ENCODE measurements around the gene KDM4C.
"Not testable (repeated sequence)": the region's sequence is repeated elsewhere in the genome, so short reads cannot be mapped to it uniquely, and the experiment has no call there.

Gene KDM4C

DNA sequence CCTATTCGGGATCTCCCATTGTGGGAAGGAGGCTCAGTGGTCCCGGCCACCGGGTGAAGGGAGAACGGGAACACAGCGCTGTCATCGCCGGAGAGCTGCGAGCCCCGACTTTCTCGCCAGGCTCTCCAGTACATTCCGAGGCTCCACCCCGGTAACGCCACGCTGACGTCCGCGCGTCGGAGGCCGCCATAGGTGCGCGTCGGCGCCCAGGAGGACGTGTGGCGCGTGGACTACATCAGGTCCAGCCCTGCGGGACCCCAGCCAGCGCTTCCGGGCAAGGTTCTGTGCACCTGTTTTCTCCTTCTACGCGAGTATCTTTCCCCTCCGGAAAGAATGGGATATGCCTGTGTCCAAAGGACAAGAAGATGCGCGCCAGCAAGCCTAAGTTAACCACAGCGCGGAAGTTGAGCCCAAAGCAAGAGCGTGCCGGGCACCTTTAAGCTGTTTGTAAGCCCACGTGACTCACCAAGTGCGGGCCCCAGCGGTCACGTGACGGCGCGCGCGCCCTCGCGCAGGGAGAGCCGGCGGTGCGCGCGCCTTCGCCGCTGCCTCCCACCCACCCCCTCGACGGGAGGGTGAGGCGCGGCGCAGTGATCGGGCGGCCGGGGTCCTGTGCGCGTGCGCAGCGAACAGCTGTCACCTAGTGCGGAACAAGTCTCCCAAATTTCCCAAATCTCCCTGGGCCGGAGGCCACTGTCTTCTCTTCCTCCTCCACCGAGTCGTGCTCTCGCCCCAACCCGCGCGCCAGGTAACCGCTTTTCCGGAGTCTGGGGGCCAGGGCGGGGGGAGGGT, at the start of gene KDM4C:
Gene KDM4C, plus strand, starts transcription at position 518 of the 792 bp plus-strand sequence. CDS start 35,016 bp downstream, outside the sequence.
- peak; percentile 92 to 94 for DNase-seq

DNA sequence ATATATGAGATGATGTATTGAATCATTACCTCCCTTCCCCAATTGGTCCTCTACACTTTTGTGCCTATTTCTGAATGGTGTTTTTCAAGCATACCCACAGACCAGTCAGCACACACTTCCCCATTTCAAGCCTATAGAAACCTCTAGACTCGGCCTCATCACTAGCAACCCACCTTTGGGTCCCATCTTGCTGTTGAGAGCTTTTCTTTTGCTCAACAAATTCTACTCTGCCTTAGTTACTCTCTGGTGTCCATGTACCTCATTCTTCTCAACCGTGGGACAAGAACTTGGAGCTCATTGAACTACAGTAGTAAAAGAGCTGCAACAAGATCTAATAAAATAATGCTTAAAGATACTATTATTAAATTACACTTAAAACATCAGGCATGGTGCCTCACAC, 49.0 kb upstream of the KDM4C start:
- no peak for DNase-seq

DNA sequence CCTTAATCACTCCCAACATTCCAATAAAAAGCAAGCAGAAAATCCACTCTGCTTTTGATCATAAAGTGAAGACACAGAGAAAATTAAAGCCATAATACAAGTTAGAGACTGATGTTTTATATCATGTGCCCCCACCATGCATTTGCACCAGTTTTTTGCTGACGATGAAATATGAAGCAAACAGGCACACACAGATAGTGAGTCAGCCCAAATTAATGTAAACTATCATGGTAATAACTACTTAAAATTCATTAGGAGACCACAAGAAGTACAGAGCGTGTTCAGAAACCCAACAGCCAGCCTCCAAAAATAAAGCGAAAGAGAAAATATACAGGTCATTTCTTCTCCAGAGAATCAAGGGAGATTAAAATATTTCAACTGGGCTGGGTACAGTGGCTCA, 46.4 kb upstream of the KDM4C start:
- no peak for DNase-seq

DNA sequence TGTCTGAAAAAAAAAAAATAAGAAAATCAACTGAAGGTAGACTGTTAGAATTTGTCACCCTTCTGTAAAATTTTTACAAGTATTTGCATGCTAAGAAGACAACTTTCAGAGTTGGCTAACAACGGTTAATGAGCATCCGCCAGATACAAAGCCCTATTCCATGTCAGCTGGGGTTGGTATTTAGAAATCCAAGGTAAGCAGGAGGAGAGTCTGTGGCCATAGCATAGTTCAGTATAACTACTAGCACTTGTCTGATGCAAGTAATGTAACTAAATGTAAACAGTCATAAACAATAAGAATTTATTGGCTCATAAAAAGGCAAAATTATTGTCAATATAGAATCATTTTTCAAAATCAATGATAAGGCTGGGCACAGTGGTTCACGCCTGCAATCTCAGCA, 45.7 kb upstream of the KDM4C start:
- DNase-seq, result no peak

DNA sequence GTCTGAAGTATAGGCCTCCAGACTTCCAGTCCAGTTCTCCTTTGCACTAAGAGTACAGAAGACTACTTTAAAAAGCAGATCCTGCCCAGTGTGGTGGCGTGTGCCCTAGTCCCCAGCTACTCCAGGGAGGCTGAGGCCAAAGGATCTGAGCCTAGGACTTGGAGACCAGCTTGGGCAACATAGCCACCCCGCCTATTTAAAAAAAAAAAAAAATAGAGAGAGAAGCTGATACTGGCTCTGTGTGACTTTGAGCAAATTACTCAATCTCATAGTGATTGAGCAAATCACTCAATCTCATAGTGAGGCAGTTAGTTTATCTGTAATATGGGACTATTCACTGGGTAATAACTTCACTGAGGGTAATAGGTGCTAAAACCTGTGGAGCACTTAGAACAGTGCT, 43.6 kb upstream of the KDM4C start:
- DNase-seq, result no peak

DNA sequence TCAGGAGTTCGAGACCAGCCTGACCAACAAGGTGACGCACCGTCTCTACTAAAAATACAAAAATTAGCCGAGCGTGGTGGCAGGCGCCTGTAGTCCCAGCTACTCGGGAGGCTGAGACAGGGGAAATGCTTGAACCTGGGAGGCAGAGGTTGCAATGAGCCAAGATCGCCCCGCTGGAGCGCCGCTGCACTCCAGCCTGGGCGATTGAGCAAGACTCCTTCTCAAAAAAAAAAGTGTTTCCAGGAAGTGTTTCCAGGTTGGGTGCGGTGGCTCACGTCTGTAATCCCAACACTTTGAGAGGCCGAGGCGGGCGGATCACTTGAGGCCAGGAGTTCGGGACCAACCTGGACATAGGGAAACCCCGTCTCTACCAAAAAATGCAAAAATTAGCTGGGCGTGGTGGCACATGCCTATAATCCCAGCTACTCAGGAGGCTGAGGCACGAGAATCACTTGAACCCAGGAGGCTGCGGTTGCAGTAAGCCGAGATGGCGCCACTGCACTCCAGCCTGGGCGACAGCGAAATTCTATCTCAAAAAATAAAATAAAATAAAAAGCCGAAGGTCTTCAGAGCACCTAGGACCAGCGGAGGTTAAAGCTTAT, 42.5 kb upstream of the KDM4C start:
- DNase-seq, result not testable (repeated sequence)

DNA sequence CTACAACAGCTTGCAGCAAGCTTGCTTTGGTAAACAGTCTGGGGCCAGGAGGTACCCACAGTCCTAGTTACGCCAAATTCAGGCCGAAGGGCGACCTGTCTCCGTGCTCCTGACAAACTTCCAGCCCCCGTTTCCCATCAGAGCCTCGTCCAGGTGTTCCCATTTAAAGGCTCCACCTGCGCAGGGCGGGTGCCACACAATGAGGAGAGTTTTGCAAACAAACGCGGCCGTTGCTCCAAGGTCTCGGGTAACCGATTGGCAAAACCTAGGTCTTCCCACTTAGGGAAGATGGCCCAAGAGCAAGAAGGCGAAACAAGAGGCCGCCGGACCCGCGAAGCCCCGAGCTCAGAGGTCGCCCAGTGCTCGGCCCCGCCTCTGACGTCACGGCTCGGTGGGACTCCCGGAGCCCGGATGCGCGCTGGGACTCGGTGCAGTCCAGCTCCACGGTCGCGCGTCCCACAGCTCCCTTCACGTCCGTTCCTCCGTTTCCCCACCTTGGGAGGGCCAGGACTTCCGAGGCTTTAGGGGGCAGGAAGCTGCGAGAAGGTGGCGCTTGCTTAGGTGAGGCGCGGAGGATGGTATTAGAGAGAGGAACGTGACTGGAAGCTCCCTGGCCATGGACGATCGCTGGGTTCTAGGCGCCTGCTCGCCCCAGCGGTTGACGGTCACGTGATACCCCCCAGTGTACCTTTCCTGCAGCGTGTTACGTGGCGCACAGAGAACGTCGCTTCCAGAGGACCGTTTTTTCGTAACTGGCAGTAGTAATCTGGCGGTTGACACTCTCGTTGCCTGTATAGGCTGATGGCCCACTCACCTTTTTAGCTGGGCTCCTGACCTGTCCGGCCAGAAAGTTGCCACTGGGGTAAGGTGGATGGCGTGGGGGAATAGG, 41.8 kb upstream of the KDM4C start:
- peak; percentile 70 to 80 for DNase-seq

DNA sequence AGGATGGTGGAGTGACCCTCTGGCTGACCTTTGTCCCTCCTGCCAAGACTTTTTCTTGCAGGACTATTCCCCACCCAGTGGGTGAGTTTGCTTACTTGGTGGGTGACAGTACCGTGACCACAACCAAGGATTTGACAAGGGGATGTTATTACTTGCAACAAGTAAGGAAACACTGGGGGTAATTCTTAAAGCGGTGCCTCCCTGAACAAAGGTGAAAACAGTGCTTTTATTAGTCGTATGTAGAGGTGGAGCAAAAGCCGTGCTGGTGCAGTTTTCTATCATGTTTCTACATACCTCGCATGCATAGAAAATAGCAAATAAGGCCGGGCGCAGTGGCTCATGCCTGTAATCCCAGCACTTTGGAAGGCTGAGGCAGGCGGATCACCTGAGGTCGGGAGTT, 41.0 kb upstream of the KDM4C start:
- no peak for DNase-seq

DNA sequence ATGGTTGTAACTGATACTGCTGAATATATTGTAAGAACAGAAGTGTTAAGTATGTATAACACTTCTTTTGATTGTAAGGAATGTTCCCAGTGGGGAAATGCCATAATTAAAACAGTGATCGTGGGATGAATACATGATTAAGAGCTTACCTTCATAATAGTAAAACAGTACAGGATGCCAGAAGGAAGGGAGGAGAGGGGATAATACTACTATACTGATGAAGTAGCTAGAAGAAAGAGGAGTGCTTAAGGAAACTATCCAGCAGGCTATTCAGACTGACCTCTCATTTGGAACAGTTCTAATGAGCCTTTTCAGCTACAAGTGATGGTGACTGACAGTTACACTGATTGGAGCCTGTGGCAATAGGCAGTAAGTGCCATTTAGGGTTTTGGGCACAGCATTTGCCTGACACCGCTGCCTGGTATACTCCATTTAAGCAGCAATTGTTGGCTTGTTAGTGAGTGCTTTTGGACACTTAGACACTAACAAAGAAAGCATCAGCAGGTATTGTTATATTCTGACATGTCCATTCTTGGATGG, 33.8 kb upstream of the KDM4C start:
- no peak for DNase-seq

DNA sequence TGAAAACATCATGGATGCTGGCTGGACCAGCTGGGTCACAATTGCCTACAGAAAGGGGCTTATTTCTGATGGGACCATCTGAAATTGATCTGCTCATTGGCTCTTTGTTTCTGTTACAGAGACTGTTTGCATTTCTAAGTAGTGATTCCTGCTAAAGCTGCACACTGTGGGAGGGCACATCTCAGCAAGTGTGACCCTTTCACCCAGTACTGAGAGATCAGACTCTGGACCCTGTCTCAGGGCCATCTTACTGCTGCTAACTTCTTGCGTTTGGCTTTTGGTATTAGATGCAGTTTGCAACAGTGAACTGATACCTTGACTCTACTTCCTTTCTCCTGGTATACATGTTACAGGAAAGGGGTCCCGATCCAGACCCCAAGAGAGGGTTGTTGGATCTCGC, 24.5 kb upstream of the KDM4C start:
- no peak for DNase-seq

DNA sequence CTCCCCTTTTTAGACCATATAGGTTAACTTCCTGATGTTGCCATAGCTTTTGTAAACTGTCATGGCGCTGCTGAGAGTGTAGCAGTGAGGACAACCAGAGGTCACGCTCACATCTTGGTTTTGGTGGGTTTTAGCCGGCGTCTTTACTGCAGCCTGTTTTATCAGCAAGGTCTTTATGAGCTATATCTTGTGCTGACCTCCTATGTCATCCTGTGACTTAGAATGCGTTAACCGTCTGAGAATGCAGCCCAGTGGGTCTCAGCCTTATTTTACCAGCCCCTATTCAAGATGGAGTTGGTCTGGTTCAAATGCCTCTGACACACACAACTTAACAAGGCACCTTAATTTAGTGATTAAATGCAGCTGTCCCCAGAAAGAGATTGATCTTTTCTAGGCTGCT, 23.9 kb upstream of the KDM4C start:
- DNase-seq, result no peak

DNA sequence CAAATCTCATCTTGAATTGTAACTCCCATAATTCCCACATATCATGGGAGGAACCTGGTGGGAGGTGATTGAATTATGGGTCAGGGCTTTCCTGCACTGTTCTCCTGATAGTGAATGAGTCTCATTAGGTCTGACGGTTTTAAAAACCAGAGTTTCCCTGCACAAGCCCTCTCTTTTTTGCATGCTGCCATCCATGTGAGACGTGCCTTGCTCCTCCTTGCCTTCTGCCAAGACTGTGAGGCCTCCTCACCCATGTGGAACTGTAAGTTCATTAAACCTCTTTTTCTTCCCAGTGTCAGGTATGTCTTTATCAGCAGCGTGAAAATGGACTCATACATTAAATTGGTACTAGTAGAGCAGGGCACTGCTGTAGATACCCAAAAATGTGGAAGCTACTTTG, 22.4 kb upstream of the KDM4C start:
- DNase-seq, result no peak

DNA sequence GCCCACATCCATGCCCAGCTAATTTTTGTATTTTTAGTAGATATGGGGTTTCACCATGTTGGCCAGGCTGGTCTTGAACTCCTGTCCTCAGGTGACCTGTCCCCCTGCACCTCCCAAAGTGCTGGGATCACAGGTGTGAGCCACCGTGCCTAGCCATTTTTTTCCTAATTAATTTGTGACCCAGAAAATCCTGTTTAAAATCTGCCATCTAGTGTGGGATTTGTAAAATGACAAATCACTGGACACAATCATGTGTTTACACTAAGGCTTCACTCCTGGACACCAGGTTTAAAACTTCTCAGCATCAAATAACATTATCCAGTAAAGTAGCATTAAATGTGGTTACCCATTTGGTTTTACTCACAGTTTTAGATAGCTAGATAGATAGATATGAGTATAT, 18.6 kb upstream of the KDM4C start:
- no peak for DNase-seq

DNA sequence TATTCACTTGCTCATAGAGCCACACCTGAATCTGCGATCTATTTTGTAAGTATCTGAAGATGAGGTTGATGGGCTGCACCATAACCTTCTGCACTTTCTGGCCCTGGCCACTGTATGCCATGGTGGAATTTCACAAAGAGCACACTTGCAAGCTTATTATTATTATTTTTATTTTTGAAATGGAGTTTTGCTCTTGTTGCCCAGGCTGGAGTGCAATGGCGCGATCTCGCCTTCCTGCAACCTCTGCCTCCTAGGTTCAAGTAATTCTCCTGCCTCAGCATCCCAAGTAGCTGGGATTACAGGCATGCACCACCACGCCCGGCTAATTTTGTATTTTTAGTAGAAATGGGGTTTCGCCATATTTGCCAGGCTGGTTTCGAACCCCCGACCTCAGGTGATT, 8.9 kb upstream of the KDM4C start:
- not testable (repeated sequence) for DNase-seq

DNA sequence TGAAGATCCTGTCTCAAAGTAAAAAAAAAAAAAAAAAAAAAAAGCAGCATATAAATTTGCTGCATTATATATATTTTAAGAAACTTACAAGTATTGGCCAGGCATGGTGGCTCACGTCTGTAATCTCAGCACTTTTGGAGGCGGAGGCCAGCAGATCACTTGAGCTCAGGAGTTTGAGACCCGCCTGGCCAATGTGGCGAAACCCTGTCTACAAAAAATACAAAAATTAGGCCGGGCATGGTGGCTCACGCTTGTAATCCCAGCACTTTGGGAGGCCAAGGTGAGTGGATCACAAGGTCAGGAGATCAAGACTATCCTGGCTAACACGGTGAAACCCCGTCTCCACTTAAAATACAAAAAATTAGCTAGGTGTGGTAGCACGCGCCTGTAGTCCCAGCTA, 2.9 kb upstream of the KDM4C start:
- not testable (repeated sequence) for DNase-seq

DNA sequence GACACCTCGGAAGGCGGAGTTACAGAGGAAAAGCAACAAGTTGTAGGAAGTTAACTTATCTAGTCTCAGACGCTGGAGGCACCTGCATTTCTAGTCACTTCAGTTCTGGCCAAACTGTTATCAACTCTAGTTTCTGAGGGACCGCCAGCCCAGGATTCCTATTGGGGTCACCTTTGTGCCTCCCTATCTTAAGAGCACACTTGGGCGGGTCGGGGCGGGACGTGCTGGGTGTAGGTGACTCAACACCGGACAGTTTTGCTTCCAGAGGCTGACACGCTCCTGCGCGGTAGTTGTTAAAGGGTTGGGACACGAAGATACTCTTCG, 679 bp upstream of the KDM4C start:
- DNase-seq, result peak; percentile 71 to 77

DNA sequence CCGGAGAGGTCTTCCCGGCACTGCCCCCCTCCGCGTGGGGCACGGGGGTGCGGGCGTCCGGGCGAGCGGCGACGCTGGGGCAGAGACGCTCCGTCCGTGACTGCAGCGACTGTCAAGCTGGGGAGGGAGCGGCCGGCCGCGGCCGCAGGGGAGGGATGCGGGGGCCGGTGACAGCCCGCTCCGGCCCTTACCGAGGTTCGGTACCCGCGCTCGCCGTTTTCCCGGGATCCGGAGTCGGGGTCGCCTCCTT, 400 bp downstream of the KDM4C start:
- no peak for DNase-seq

DNA sequence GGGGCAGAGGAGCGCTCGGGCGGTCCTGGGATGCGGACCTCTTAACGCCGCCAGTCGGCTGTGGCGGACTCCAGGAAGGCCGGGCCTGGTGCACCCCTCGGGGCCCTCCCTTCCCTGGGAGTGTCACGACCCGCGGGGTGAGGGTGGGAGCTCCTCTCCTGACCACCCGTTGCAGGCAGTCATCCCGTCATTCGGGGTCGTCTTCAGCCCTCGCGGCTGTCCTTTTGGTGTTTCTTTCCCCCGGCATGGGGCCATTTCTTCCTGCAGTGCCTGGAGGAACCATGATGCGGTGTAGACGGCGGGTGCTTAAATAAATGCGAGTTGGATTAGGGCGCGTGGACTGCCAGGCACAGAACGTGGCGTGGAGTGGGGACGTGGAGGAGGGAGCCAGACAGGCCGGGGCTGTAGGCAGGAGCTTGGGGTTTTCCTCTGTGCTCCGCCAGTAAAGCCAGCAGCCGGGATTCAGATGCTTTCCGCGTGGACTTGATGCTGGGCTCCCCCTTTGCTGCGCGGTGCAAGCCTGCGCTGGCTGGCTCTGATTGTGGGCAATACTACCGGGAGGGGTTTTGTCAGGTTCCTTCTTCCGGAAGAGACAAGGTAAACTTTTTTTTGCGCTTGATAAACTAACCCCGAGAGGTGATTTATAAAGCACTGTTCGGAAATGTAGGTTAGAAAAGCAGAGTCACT, 868 bp downstream of the KDM4C start:
- peak; percentile 53 to 59 for DNase-seq

DNA sequence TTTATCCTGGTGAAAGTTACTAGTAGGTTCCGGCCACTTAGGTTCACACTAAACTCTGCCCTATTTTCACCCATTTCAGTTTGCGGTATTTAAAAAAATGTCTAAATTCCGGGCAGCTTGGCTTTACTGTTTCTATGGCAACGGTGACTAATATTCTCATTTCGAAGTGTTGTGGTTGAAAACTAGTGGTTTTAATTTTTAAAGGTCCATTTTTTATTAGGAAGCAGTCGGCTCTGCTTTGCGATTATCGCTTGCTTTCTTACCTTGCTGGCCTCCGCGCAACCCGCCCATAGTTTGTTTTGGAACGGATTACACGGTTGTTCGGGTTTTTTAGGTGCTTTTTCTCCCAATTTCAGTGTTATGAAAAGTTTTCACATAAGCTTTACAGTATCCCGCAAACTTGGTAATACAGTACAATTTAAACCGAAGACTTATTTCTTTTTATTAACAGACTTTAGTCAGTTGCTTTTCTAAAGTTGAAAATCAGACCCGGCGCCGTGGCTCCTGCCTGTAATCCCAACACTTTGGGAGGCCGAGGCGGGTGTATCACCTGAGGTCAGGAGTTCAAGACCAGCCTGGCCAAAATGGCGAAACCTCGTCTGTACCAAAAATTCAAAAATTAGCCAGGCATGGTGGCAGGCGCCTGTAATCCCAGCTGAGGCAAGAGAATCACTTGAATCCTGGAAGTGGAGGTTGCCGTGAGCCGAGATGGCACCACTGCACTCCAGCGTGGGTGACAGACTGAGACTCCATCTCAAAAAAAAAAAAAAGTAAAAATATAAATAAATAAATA, 1.6 kb downstream of the KDM4C start:
- peak; percentile 25 to 26 for DNase-seq

DNA sequence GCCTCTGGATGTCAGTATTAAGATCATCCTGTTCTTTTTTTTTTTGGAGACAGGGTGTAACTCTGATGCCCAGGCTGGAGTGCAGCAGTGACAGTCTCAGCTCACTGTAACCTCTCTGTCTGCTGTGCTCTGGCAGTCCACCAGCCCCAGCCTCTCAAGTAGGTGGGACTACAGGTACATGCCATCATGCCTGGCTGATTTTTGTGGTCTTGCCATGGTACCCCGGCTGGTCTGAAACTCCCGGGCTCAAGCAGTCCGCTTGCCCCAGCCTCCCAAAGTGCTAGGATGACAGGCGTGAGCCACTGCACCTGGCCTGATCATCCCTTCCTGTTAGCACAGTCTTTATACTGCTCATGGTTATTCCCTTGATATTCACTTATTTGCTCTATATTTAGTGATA, 3.5 kb downstream of the KDM4C start:
- DNase-seq, result no peak

DNA sequence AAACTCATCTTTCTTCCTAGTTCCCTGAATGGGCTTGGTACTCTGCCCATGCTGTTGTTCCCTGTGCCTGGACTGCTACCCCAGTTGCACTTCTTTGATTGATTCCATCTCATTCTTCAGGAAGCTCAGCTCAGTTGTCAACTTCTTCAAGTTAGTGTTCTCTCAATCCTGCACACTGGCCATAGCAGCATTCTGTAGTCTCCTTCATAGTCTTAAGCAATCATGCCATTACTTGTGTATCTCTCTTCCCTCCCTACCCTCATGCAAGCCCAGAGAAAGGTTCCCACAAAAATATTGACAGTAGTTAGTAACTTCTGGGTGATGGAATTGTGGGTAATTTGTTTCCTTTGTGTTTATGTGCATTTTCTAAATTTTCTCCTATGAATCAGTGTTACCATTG, 5.5 kb downstream of the KDM4C start:
- DNase-seq, result no peak

DNA sequence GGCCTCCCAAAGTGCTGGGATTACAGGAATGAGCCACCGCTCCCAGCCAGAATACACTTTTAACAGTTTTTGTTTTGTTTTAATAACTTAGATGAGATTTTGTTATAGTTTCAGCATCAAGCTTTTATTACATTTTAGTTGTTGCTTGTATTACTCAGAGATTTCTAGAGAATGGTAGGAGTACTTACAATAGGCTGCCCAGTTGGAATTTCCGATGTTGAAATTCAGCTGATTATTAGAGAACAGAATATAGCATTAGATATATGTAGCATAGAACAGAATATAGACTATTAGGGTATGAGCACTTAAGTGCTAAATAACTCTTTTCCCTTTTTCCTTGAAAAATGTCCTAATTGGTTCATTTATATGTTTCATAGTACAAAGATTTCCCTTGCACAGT, 6.2 kb downstream of the KDM4C start:
- DNase-seq, result no peak

Measured in stimulated activated CD4-positive, alpha-beta T cell treated with anti-CD3 and anti-CD28 coated beads, Interleukin-2, amount 100 ng/mL, for 24 hours (primary cell).